ENCODE data around the gene MRPL45.

GRCh38 chr17:38341035-38341721, 44.2 kb downstream of the MRPL45 start:
- TF ChIP-seq CTCF (IDR thresholded peaks at IDR 0.05; ENCODE audit: insufficient read depth, low read length), result no peak
- TF ChIP-seq REST (IDR thresholded peaks at IDR 0.05; ENCODE audit: insufficient replicate concordance, low read depth), result no peak
- TF ChIP-seq GABPA (IDR thresholded peaks at IDR 0.05; ENCODE audit: low read depth), result no peak
- TF ChIP-seq POLR2AphosphoS5 (IDR thresholded peaks at IDR 0.05; ENCODE audit: low read depth), result no peak
- peak; percentile 39; the same call in 1 of the 2 replicates for TF ChIP-seq SPI1 (IDR thresholded peaks at IDR 0.05; ENCODE audit: borderline replicate concordance, low read depth)
